Measurements from ENCODE around the gene PPEF2.

Gene PPEF2

GRCh38 chr4:75895744-75896314 is 6.4 kb downstream of the PPEF2 start:
- peak; percentile 15 for DNase-seq

DNA sequence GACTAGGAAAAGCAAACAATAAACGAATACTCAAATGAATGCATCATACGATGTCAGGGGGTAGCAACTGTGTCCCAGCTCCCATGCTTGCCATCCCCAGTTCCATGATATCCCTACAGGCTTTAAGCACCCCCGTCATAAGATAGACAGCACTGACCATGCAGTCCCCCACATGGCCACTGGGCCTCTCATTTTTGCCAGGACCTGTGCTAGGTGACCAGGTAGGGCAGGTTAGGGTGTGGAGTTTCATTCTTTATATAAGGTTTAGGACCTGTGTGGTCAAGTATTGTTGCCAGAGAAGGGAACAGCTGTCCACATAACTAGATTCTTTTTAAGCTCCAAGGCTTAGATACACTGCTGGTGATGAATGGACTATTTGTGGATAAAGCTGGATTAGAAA is 9.7 kb downstream of the PPEF2 start:
- no peak for DNase-seq

- DNase-seq: no peak
Observed at GRCh38 chr4:75891611-75892010, 10.6 kb downstream of the PPEF2 start.

DNA sequence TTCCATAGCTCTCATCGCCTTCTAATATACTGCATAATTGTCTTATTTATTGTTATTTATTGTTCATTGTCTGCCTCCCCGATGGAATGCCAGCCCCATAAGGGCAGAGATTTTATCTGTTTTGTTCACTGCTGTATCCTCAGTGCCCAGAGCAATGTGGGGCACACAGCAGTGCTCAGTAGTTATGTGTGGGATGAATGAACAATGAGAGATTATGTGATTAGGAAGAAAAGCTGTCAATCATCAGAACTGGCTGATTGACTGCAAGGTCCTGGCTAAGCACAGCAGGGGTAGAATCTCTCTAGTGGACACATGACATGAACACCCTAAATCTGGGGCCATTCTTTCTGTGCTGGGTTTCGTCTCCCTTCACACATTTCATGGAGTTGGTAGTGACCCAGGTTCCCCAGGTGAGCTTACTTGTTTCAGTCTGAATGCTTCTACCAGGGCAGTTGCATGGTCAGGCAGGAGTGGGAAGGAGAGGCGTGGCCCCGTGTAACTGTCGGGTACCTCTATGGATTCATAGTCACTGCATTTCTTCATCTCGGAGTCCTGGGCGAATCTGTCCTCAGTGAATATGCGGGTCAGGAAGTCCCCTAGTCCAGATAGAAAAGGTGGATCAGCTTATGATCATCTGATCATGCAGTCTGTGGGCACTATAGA is 12.6 kb downstream of the PPEF2 start:
- DNase-seq: no peak

GRCh38 chr4:75886104-75886503 is 16.1 kb downstream of the PPEF2 start:
- DNase-seq: no peak

DNA sequence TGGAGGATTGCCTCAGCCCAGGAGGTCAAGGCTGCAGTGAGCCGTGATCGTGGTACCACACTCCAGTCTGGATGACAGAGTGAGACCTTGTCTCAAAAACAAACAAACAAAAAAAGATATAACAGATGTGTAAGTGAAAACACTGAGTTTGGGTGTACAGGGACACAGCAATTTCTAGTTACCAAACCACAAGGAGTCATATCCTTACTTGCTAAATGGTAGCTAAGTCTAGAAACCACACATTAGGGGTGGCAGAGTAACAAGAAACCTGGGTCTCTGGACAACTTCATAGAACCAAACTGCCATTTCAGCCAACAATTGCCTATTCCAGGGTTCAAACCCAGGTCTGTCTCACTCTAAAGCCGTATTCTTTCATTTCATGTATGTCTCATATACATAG is 20.8 kb downstream of the PPEF2 start:
- DNase-seq: no peak

- DNase-seq: no peak
Observed at GRCh38 chr4:75880278-75880677, 22.0 kb downstream of the PPEF2 start.

DNA sequence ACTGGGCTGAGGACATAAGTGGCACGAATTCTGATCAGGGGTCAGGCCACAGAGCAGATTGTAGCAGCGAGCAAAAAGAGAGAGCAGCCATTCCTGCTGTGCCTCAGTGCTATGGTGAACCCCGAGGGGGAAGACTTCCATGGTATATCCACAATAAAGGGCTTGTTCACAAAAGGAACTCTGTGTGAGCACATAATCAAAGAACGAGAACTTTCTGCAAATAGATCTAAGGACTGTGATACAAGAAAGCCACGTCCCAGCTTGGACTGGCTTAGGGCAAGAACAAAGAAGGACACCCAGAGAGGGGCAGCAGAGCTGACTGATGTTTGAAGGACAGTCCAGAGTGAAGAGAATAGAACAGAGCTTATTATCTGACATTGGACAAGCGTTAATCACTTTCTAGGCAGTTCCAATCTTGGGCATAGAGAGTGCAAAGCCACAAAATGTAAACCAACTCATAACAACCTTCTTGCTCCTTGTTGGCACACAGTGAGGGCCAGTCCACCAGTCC is 24.0 kb downstream of the PPEF2 start:
- DNase-seq: no peak

DNA sequence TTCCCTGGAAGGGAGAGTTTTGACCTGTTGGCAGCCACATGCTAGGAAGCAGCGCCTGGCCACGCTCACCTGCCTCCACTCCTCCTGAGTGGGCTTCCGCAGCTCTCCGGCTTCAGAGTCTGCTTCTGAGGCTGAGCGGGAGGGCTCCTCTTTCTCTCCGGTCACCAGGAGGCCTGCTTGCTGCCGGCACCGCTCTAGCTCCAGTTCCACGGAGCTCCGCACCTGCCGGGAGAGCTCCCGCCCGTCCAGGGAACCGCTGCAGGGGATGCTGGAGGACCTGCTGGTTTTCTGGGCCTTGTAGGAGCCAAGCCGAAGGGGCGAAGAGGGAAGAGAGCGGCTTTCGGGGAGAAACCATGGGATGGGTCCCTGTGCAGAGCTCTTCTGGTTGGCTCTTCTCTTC is 26.0 kb downstream of the PPEF2 start:
- no peak for DNase-seq

DNA sequence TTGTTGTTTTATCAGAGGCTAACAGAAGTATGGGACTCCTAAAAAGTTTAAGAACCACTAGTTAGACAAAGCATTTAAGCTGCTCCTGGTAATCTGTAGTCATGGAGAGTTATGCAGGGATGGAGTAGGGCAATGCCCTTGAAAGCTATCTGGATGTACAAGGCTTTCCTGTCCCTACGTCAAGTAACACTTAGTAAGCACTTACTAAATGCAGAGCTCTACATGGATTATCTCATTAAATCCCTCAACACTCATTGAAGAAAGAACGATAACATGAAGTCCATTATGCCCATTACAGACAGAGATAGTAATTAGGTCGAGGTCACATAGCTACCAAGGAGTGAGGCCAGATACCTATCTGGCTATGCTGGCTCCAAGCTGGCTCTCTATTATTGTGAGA is 33.2 kb downstream of the PPEF2 start:
- DNase-seq: no peak

- no peak for DNase-seq
Observed at GRCh38 chr4:75867130-75867529, 35.1 kb downstream of the PPEF2 start.

GRCh38 chr4:75860606-75861005 is 41.6 kb downstream of the PPEF2 start:
- no peak for DNase-seq

- no peak for DNase-seq
Observed at GRCh38 chr4:75858721-75859120, 43.5 kb downstream of the PPEF2 start.

- peak; percentile 9 for DNase-seq
Observed at GRCh38 chr4:75849461-75849860, 52.8 kb downstream of the PPEF2 start.

- peak; percentile 75 for DNase-seq
Observed at GRCh38 chr4:75848891-75849290, 53.4 kb downstream of the PPEF2 start.

GRCh38 chr4:75848171-75848760 is 54.0 kb downstream of the PPEF2 start:
- DNase-seq: peak; percentile 89

DNA sequence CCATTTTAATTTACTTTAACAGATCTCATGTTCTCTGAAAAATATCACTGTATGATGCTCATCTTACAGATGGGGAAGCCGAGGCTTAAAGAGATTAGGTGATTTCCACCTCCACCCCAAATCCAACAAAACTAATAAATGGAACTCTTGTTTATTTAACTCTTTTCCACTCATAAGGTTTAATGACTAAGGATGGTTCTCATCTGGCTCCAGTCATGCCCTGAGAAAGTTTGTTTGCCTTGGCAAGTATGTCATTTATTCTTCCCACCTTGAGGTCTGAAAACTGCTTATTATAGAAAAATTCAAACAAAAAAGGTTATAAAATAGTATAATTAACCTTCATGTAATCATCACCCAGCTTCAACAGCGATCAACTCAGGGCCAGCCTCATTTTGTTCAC is 56.3 kb downstream of the PPEF2 start:
- no peak for DNase-seq

DNA sequence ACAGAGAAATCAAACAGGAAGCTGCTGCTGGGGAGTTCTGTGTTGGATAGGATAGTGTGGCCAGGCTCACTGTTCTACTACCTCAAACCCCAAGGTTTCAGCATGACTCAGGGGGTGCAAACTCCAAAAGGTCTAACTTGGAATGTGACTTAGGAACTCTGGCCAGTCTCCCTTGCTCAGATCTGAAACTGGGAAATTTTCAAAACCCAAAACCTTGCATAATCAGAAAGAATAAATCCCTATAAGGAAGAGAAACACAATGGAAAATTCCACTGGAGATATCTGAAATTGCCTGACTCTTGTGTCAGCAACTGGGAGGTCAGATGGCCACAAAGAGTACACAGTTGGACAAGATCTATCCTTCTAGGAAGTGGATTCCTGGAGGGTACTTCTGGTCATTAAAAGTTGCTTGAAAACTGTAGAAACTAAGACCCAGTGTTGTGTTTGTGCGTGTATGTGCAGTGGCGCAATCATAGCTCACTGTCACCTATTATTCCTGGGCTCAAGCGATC is 58.0 kb downstream of the PPEF2 start:
- DNase-seq: peak; percentile 89

- DNase-seq: no peak
Observed at GRCh38 chr4:75843596-75843995, 58.7 kb downstream of the PPEF2 start.

DNA sequence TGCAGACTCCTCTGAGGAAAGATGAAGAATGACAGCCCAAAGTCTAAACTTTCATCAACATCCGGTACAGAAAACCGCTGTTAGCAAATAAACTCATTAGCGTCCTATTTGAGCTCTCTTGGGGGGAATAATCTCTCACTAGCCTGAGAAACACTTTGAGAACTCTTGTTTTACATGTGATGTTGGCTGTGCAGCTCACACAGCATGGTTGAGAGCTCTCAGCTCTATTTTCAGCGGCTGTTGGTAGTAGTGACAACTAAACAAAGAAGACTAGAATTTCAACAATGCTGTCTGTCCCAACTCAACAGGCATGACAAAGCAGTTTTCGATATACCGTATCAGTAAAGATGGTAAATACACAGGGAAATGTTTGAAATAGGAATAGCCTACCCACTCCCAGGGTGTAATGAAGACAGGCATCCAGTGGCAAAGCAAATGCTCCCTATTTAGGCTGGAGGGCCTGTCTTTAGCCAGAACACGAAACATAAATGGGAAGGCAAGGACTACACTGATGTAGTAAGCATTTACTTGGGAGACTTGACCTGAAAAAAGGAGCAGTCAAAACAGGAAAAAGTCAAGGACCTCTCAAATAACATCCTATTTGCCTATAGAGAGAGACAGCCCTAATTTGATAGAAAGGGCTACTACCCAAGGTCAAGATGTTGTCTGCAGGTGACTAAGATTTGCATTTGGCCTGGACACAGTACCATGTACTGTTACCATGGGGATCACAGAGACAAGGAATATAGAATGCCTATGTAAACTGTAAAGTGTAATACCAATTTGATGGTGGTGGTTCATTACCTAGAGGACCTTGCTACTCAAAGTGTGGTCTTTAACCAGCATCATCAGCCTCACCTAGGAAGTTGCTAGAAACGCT is 60.4 kb downstream of the PPEF2 start:
- DNase-seq: no peak

DNA sequence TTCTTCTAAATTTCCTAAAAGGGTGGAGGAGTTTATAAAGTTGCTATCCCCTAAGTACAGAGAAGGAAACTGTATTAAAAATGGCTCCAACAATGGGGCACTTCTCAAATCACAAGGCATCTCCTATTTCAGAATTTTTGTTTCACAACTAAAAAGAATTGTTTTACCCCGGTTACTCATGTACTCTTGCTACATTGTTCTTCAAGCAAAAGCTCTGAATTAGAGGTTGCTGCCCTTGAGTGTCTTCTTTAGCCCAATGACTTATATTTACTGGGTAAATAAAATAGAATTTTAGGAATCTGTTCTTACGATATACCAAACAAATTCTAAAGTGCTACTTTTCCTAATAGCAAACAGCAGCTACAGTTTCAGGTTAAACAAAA is 67.5 kb downstream of the PPEF2 start:
- no peak for DNase-seq

DNA sequence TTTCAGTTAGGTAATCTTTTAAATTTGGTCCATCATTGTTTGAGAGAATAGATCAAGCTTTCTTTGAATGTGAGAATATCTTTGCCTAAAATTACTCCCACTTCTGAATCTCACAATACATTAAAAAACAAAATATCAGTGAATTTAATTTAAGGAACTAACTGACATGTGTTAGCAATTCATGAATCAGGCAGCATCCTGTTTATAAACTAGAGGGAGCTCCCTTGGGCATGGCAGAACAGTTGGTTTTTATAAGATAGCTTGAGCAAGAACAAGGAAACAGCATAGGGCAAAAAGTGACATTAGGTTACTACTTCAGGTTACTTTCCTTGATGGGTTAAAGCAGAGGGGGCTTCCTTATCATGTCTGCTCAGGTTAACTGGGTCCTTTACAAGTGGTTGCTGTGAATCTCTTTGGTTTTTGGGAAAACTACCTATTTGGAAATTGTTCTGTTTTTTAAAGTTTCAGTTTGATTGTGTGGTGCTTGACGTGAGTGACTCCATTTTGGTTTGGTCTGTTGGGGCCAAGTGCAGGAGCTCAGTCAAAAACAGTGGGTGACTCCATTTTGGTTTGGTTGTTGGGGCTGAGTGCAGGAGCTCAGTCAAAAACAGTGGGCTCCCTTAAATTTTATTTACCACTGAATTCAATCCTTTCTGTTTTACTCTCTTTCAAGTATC is 68.0 kb downstream of the PPEF2 start:
- DNase-seq: no peak
